Central memory CD8-positive, alpha-beta T cell (primary cell): Measurements from ENCODE around the gene EI24.
A peak's percentile ranks its signal among the peaks of the same experiment; 100 is the strongest.
"Not testable (repeated sequence)": the region's sequence is repeated elsewhere in the genome, so short reads cannot be mapped to it uniquely, and the experiment has no call there.

Experiments
- ATAC-seq: fragments of 150-1000 bp; cut with Tn5 transposase; replicated peaks from 2 replicates; pipeline ENCODE4 v1.10.0; 2022; ENCODE audit warnings: mild to moderate bottlenecking, moderate FRiP score, moderate number of reproducible peaks; ENCODE audit not compliant: poor library complexity, severe bottlenecking; ENCODE audit errors: extremely low read depth
- DNase-seq, 2 donors: peaks; one replicate each; pipeline ENCODE4 v3.0.0; 2021; ENCODE audit warnings: low spot score in 2 of 2
- H3K27ac Mint-ChIP-seq: one replicate; pipeline ENCODE4 v1.8.0; 2022; ENCODE audit warnings: low read depth, mild to moderate bottlenecking, moderate library complexity, mixed read lengths
- H3K27me3 Mint-ChIP-seq: one replicate; pipeline ENCODE4 v1.8.0; 2022; ENCODE audit warnings: mixed read lengths
- H3K36me3 Mint-ChIP-seq: one replicate; pipeline ENCODE4 v1.8.0; 2022; ENCODE audit warnings: mild to moderate bottlenecking, moderate library complexity, mixed read lengths; ENCODE audit not compliant: insufficient read depth
- H3K4me1 Mint-ChIP-seq: one replicate; pipeline ENCODE4 v1.8.0; 2022; ENCODE audit warnings: mixed read lengths
- H3K4me3 Mint-ChIP-seq: one replicate; pipeline ENCODE4 v1.8.0; 2022; ENCODE audit warnings: mild to moderate bottlenecking, moderate library complexity, mixed read lengths
- H3K9me3 Mint-ChIP-seq: one replicate; pipeline ENCODE4 v1.8.0; 2022; ENCODE audit warnings: mixed read lengths

The EI24 gene

GRCh38 chr11:125559888-125560287 is 9.4 kb upstream of the EI24 start:
- Mint-ChIP-seq H3K4me1 (no peaks in the 10 kb centered on the region), H3K27ac (no peak overlapping the region)
- no peak for DNase-seq

GRCh38 chr11:125561924-125562323 is 7.4 kb upstream of the EI24 start:
- no peaks in the 10 kb centered on the region for H3K9me3 Mint-ChIP-seq
- no peaks in the 10 kb centered on the region for H3K4me1 Mint-ChIP-seq
- ATAC-seq (no peak), DNase-seq (no peak)
- H3K36me3 Mint-ChIP-seq: no peaks in the 10 kb centered on the region
- no peak overlapping the region for H3K27ac Mint-ChIP-seq
- no peaks in the 10 kb centered on the region for H3K27me3 Mint-ChIP-seq
- H3K4me3 Mint-ChIP-seq: no peak overlapping the region

More at GRCh38 chr11:125559888-125560287, 9.4 kb upstream of the EI24 start:
- Mint-ChIP-seq H3K4me3 (no peak overlapping the region), H3K27me3 (no peaks in the 10 kb centered on the region), H3K36me3 (no peaks in the 10 kb centered on the region), H3K9me3 (no peaks in the 10 kb centered on the region)
- no peak for ATAC-seq

GRCh38 chr11:125562430-125562829 is 6.8 kb upstream of the EI24 start:
- ATAC-seq (no peak), DNase-seq (no peak)
- H3K27me3 Mint-ChIP-seq: no peaks in the 10 kb centered on the region

GRCh38 chr11:125564357-125564756 is 4.9 kb upstream of the EI24 start:
- H3K36me3 Mint-ChIP-seq: peaks cover 3% of the 10 kb centered on the region
- ATAC-seq (no peak), DNase-seq (no peak)
- no peaks in the 10 kb centered on the region for H3K4me1 Mint-ChIP-seq
- H3K27me3 Mint-ChIP-seq: no peaks in the 10 kb centered on the region
- no peaks in the 10 kb centered on the region for H3K9me3 Mint-ChIP-seq
- H3K27ac Mint-ChIP-seq: no peak overlapping the region
- H3K4me3 Mint-ChIP-seq: no peak overlapping the region

More at GRCh38 chr11:125562430-125562829, 6.8 kb upstream of the EI24 start:
- no peak overlapping the region for H3K27ac Mint-ChIP-seq
- H3K4me3 Mint-ChIP-seq: no peak overlapping the region
- H3K36me3 Mint-ChIP-seq: no peaks in the 10 kb centered on the region
- no peaks in the 10 kb centered on the region for H3K4me1 Mint-ChIP-seq
- H3K9me3 Mint-ChIP-seq: no peaks in the 10 kb centered on the region

GRCh38 chr11:125566235-125566634 is 3.0 kb upstream of the EI24 start:
- DNase-seq (no peak), ATAC-seq (no peak)
- Mint-ChIP-seq H3K36me3 (peaks cover 5% of the 10 kb centered on the region), H3K4me1 (peaks cover 14% of the 10 kb centered on the region), H3K4me3 (no peak overlapping the region), H3K27me3 (no peaks in the 10 kb centered on the region), H3K9me3 (no peaks in the 10 kb centered on the region), H3K27ac (no peak overlapping the region)

GRCh38 chr11:125569915-125570621 is 791 bp downstream of the EI24 start:
- peaks cover 32% of the 10 kb centered on the region for H3K36me3 Mint-ChIP-seq
- DNase-seq: no peak

GRCh38 chr11:125570952-125571351 is 1.7 kb downstream of the EI24 start:
- Mint-ChIP-seq H3K36me3 (peaks cover 39% of the 10 kb centered on the region), H3K9me3 (no peaks in the 10 kb centered on the region), H3K27me3 (no peaks in the 10 kb centered on the region), H3K4me1 (peaks cover 27% of the 10 kb centered on the region), H3K27ac (peak overlapping the region; percentile 92), H3K4me3 (peak overlapping the region; percentile 96)
- DNase-seq (no peak), ATAC-seq (no peak)

More at GRCh38 chr11:125569915-125570621, 791 bp downstream of the EI24 start:
- no peak for ATAC-seq
- peaks cover 25% of the 10 kb centered on the region for H3K4me1 Mint-ChIP-seq
- peak overlapping the region; percentile 96 for H3K4me3 Mint-ChIP-seq
- no peaks in the 10 kb centered on the region for H3K9me3 Mint-ChIP-seq
- peak overlapping the region; percentile 92 for H3K27ac Mint-ChIP-seq
- no peaks in the 10 kb centered on the region for H3K27me3 Mint-ChIP-seq

GRCh38 chr11:125572916-125573315 is 3.6 kb downstream of the EI24 start:
- Mint-ChIP-seq H3K27ac (peak overlapping the region; percentile 35), H3K36me3 (peaks cover 52% of the 10 kb centered on the region), H3K4me1 (peaks cover 27% of the 10 kb centered on the region), H3K9me3 (no peaks in the 10 kb centered on the region), H3K4me3 (no peak overlapping the region), H3K27me3 (no peaks in the 10 kb centered on the region)
- DNase-seq (no peak), ATAC-seq (no peak)

GRCh38 chr11:125577181-125577580 is 7.9 kb downstream of the EI24 start:
- ATAC-seq, H3K27ac Mint-ChIP-seq, H3K4me3 Mint-ChIP-seq, DNase-seq, H3K4me1 Mint-ChIP-seq, H3K27me3 Mint-ChIP-seq, H3K9me3 Mint-ChIP-seq: not testable (repeated sequence)
- peaks cover 73% of the 10 kb centered on the region for H3K36me3 Mint-ChIP-seq

- H3K27ac Mint-ChIP-seq: no peak overlapping the region
- no peaks in the 10 kb centered on the region for H3K9me3 Mint-ChIP-seq
- H3K27me3 Mint-ChIP-seq: no peaks in the 10 kb centered on the region
- peaks cover 5% of the 10 kb centered on the region for H3K4me1 Mint-ChIP-seq
- ATAC-seq: no peak
- H3K36me3 Mint-ChIP-seq: peaks cover 74% of the 10 kb centered on the region
- DNase-seq: no peak
- no peak overlapping the region for H3K4me3 Mint-ChIP-seq
Measured at GRCh38 chr11:125578783-125579182, 9.5 kb downstream of the EI24 start.

- H3K4me1 Mint-ChIP-seq: peaks cover 4% of the 10 kb centered on the region
- H3K27ac Mint-ChIP-seq: no peak overlapping the region
- DNase-seq: no peak
- peaks cover 74% of the 10 kb centered on the region for H3K36me3 Mint-ChIP-seq
- H3K27me3 Mint-ChIP-seq: no peaks in the 10 kb centered on the region
- H3K9me3 Mint-ChIP-seq: no peaks in the 10 kb centered on the region
- no peak overlapping the region for H3K4me3 Mint-ChIP-seq
- ATAC-seq: no peak
Measured at GRCh38 chr11:125579811-125580210, 10.5 kb downstream of the EI24 start.

- Mint-ChIP-seq H3K27me3 (no peaks in the 10 kb centered on the region), H3K9me3 (no peaks in the 10 kb centered on the region), H3K36me3 (peaks cover 47% of the 10 kb centered on the region), H3K4me3 (no peak overlapping the region), H3K27ac (no peak overlapping the region), H3K4me1 (no peaks in the 10 kb centered on the region)
- ATAC-seq (no peak), DNase-seq (no peak)
Measured at GRCh38 chr11:125583496-125583895, 14.2 kb downstream of the EI24 start.

GRCh38 chr11:125585487-125585886 is 16.2 kb downstream of the EI24 start:
- Mint-ChIP-seq H3K4me3 (no peak overlapping the region), H3K9me3 (no peaks in the 10 kb centered on the region), H3K27ac (no peak overlapping the region)

More at GRCh38 chr11:125585487-125585886, 16.2 kb downstream of the EI24 start:
- H3K4me1 Mint-ChIP-seq: no peaks in the 10 kb centered on the region
- no peaks in the 10 kb centered on the region for H3K27me3 Mint-ChIP-seq
- no peak for DNase-seq
- no peak for ATAC-seq
- peaks cover 34% of the 10 kb centered on the region for H3K36me3 Mint-ChIP-seq
